ENCODE data around the gene AIF1L.
"Not testable (repeated sequence)": the region's sequence is repeated elsewhere in the genome, so short reads cannot be mapped to it uniquely, and the experiment has no call there.

Gene AIF1L

DNA sequence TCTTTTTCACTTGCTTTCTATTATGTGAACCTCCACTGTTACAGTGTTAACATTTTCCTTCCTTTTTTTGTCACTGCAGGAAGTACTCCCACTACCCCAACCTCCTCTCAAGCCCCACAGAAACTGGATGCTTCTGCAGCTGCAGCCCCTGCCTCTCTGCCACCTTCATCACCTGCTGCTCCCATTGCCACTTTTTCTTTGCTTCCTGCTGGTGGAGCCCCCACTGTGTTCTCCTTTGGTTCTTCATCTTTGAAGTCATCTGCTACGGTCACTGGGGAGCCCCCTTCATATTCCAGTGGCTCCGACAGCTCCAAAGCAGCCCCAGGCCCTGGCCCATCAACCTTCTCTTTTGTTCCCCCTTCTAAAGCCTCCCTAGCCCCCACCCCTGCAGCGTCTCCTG lies 47.9 kb downstream of the AIF1L start:
- Histone ChIP-seq H3K4me3 (no peak overlapping the region), H3K27ac (no peak overlapping the region)
- DNase-seq (ENCODE audit: low spot score) = no peak
- TF ChIP-seq, protein P1, sequence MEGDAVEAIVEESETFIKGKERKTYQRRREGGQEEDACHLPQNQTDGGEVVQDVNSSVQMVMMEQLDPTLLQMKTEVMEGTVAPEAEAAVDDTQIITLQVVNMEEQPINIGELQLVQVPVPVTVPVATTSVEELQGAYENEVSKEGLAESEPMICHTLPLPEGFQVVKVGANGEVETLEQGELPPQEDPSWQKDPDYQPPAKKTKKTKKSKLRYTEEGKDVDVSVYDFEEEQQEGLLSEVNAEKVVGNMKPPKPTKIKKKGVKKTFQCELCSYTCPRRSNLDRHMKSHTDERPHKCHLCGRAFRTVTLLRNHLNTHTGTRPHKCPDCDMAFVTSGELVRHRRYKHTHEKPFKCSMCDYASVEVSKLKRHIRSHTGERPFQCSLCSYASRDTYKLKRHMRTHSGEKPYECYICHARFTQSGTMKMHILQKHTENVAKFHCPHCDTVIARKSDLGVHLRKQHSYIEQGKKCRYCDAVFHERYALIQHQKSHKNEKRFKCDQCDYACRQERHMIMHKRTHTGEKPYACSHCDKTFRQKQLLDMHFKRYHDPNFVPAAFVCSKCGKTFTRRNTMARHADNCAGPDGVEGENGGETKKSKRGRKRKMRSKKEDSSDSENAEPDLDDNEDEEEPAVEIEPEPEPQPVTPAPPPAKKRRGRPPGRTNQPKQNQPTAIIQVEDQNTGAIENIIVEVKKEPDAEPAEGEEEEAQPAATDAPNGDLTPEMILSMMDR (IDR thresholded peaks at IDR 0.05) = no peak

DNA sequence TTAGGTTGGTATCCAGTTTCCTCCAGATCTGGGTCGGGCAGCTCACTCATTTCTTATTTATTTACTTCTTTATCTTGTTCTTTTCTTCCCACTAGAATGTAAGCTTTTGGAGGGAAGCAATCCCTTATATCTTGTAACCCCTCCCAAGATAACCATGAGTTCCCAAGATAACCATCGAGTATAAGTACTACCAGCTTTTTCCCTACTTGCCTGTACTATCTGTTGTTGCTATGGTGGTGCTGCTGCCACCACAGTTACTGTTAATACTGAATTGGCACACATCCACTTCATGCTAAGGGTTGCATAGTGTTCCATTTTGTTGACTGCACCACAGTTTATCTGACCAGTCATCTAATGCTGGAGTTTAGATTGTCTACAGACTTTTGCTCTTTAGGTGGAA lies 48.9 kb downstream of the AIF1L start:
- Histone ChIP-seq H3K4me3 (no peak overlapping the region), H3K27ac (no peak overlapping the region)
- no peak for DNase-seq (ENCODE audit: low spot score)
- TF ChIP-seq, protein P1 (IDR thresholded peaks at IDR 0.05) = no peak

DNA sequence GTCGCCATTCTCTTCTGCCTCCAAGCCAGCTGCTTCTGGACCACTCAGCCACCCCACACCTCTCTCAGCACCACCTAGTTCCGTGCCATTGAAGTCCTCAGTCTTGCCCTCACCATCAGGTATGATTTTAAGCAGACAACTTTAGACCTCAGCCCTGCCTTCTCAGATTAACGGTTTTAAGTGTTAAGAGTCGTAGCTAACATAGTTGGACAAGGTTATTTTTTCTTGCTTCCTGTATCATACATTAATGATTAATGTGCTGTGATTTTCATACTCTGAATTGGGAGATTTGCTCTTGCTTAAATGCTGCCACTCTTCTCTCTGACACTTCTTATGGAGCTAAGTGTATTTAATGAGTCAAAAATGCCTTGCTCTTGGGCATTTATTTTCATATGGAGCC lies 49.9 kb downstream of the AIF1L start:
- no peak for DNase-seq (ENCODE audit: low spot score)
- Histone ChIP-seq H3K4me3 (no peak overlapping the region), H3K27ac (no peak overlapping the region)
- TF ChIP-seq, protein P1 (IDR thresholded peaks at IDR 0.05) = no peak

DNA sequence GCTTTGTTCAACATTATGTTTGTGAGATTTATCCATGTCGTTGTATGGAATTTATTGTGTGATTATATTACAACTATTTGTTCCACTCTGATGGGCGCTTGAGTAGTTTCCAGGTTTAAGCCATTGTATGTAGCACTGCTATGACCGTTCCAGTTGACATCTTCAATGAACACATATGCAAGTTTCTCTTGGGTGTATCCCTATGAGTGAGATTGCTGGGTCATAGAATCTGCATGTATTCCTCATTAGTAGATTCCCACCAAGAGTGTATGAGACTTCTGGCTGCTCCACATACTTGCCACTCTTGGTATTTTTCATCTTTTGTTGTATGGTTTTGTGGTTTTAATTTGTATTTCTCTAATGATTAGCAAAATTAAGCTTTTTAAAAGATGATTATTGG lies 51.9 kb downstream of the AIF1L start:
- DNase-seq (ENCODE audit: low spot score) = no peak
- Histone ChIP-seq H3K27ac (no peak overlapping the region), H3K4me3 (no peak overlapping the region)
- TF ChIP-seq, protein P1 (IDR thresholded peaks at IDR 0.05) = no peak

DNA sequence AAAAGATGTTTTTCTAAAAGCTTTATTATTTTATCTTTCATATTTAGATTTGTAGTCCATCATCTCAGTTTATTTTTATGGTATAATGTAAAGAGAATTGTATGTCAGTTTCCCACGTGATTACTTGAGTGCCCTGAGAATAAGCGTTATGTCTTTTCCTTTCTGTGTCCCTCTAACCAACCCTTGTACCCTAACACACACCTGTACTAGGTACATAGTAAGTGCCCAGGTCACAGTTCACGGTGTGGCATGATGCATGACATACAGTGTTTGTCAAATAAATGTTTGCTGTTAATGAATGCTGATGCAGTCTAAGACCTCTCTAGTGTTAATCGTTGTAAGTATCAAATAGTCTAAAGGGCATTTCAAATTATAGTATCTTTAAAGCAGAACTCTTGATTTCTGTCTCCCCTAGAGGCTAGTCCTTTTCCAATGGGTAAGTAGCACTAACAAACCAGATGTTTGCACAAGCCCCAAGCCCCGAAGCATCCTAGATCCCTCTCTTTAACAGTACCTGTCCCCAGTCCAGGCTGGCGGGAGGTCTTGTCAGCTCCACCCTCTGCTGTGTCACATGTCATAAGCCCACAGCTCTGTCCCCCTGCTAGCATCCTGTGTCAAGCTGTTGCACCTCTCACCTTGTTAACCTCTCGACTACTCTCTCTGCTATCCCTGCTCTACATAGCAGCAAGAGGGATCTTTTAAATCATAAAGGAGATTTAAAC lies 52.8 kb downstream of the AIF1L start:
- DNase-seq (ENCODE audit: low spot score) = no peak
- Histone ChIP-seq H3K4me3 (no peak overlapping the region), H3K27ac (no peak overlapping the region)
- TF ChIP-seq, protein P1 (IDR thresholded peaks at IDR 0.05) = no peak

DNA sequence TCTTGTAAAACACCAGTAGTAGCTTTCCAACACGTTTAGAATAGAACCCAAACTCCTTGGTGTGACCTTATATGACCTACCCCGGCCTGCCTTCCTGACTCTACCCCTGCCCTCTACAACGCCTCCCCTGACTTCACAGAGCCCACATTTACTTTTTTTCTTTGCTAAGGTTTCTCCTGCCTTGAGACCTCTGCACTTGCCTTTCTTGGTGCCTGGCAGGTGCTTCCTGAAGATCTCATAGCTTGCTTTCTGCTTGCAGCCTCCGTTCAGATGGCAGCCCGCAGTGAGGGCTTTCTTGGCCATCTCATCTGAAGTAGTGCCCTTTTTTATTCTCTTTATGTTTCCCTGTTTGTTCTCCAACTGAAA lies 53.3 kb downstream of the AIF1L start:
- TF ChIP-seq, protein P1 (IDR thresholded peaks at IDR 0.05) = no peak
- H3K27ac ChIP-seq = no peak overlapping the region
- DNase-seq (ENCODE audit: low spot score) = no peak
- H3K4me3 ChIP-seq = no peak overlapping the region

DNA sequence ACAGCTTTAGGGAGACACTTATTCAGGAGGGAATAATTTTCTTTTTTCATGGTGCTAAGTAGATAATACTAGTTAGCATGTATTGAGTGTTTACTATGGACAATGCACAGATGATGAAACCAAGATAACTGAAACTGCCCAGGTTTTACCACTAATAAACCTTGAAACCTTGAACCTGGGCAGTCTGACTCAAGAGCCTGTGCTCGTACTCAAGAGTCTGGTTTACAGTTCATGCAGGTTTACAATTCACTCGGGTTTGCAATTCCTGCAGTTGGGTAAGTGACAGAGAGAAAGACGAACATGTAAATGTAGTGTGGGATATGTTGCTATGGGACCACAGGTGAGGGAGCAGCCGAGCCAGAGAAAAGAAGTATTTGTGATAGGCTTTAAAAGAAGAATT lies 57.3 kb downstream of the AIF1L start:
- DNase-seq (ENCODE audit: low spot score) = no peak
- Histone ChIP-seq H3K27ac (no peak overlapping the region), H3K4me3 (no peak overlapping the region)
- TF ChIP-seq, protein P1 (IDR thresholded peaks at IDR 0.05) = no peak

DNA sequence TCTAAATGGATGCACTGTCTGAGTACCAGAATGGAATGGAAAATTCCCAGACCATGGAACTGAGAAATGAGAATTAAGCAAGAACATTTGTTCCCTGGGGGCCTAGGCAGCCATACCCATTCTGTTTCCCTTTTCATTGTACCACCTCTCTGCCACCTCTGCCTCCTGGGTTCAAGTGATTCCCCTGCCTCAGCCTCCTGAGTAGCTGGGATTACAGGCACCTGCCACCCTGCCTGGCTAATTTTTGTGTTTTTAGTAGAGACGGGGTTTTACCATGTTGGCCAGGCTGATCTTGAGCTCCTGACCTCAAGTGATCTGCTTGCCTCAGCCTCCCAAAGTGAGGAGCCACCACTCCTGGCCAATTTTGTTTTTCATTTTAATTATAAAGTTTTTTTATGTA lies 62.3 kb downstream of the AIF1L start:
- not testable (repeated sequence) for DNase-seq (ENCODE audit: low spot score); H3K4me3 ChIP-seq; H3K27ac ChIP-seq

Measured in coronary artery (tissue), 2 donors.